PC-9 (cell line): ENCODE results near the gene LRRC71.

ENCODE experiments used
- CTCF ChIP-seq: fragments of 200-600 bp; sonication (generic); conservative IDR thresholded peaks from 2 replicates; pipeline ENCODE4 v1.6.1; 2017; ENCODE audit warnings: mixed run types, antibody characterized with exemption, mild to moderate bottlenecking, moderate library complexity
- EZH2 ChIP-seq: fragments of 200-600 bp; sonication (generic); IDR thresholded peaks from 2 replicates; pipeline ENCODE4 v1.8.0; 2017; ENCODE audit warnings: antibody characterized with exemption, low read depth

GRCh38 chr1:156874142-156874541 lies 46.3 kb upstream of the LRRC71 start:
- TF ChIP-seq CTCF: no peak
- no peak for TF ChIP-seq EZH2
